ENCODE measurements around the gene FBXO10. TPM values are rescaled to one million over a fixed set of nuclear protein-coding genes. Genes with fewer than 3 reads are reported as not detected.

Gene FBXO10
- total RNA-seq, 1 experiment from 2014 or later: 5.3 TPM

DNA sequence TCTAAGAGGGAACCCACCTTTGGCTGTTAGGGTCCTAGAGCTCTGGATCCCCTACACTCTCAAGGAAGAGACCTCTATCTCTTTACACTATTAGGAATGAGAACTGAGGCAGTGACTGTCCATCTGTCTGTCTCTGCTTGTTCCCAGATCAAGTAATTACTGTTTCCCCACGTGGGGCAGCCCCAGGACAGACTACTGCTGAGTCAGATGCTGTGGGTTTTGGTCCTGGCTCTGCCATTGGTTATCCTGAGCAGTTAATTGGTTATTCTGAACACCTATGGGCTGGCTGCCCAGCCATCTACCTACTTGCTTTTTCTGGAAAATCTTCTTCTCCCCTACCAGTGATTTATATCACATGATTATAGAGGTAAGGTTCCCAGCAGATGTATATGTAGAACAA is 33.3 kb downstream of the FBXO10 start:
- POLR2A ChIA-PET: no interaction called here

More for the DNA sequence above, 33.3 kb downstream of the FBXO10 start:
- Histone ChIP-seq H3K9ac (ENCODE audit: low read length) (no peak overlapping the region), H3K9me3 (ENCODE audit: control insufficient read depth in 1 of 2, insufficient read depth in 1 of 2, low read depth in 1 of 2, low read length in 2 of 2) (no peaks in the 10 kb centered on the region), H2AFZ (ENCODE audit: low read depth, low read length, poor library complexity, severe bottlenecking) (no peak overlapping the region), H3K79me2 (ENCODE audit: insufficient read depth, low read length) (no peaks in the 10 kb centered on the region), H3K36me3 (ENCODE audit: control insufficient read depth in 1 of 2, insufficient read depth in 2 of 2, low read length in 2 of 2) (no peaks in the 10 kb centered on the region), H3K9me2 (ENCODE audit: insufficient read depth) (no peaks in the 10 kb centered on the region), H3K4me1 (ENCODE audit: control insufficient read depth in 1 of 2, insufficient read depth in 2 of 2, low read length in 2 of 2) (0 out of 4 replicates have a peak, but pooled peaks cover 0 to 5% of the 10 kb centered on the region in 2 experiments), H3K27me3 (ENCODE audit: insufficient read depth, low read length) (no peaks in the 10 kb centered on the region), H3K4me2 (ENCODE audit: low read length) (no peak overlapping the region), H3K27ac (ENCODE audit: low read depth, low read length) (no peak overlapping the region), H4K20me1 (ENCODE audit: insufficient read depth) (no peaks in the 10 kb centered on the region), H3K4me3 (replicated peaks in 1 of 2; ENCODE audit: low read depth in 1 of 2, low read length in 2 of 2) (no peak overlapping the region)
- no peak for DNase-seq (ENCODE audit: low read depth, low spot score)
- no TSS peak for BruUV-seq (replicated peaks)
- intact Hi-C loops (cut with micrococcal nuclease): no loop called here
- RAD21 ChIA-PET (ENCODE audit: low non-redundant PET in 1 of 2, low total read pairs in 2 of 2, uncharacterized antibody in 2 of 2, unreplicated experiment in 2 of 2): no interaction called here
- ATAC-seq: no peak
- CTCF ChIA-PET: no interaction called here
- TF ChIP-seq CBX3 (IDR thresholded peaks at IDR 0.05; ENCODE audit: low read depth) (no peak), SP1 (IDR thresholded peaks at IDR 0.05; ENCODE audit: low read depth) (no peak), EGR1 (IDR thresholded peaks at IDR 0.05; ENCODE audit: low read depth) (no peak), EZH2phosphoT487 (IDR thresholded peaks at IDR 0.05; ENCODE audit: borderline replicate concordance) (no peak), FOSL1 (IDR thresholded peaks at IDR 0.05; ENCODE audit: low read depth) (no peak), YY1 (IDR thresholded peaks at IDR 0.05; ENCODE audit: extremely low read depth, insufficient replicate concordance, low read depth, low read length) (no peak), ELF1 (IDR thresholded peaks at IDR 0.05; ENCODE audit: borderline replicate concordance, low read depth) (no peak), RAD21 (IDR thresholded peaks at IDR 0.05; ENCODE audit: low read depth) (no peak), SRF (IDR thresholded peaks at IDR 0.05; ENCODE audit: low read depth) (no peak), CEBPB (IDR thresholded peaks at IDR 0.05; ENCODE audit: low read depth) (no peak), JUND (IDR thresholded peaks at IDR 0.05) (no peak), POLR2A (IDR thresholded peaks at IDR 0.05; ENCODE audit: borderline replicate concordance, extremely low read depth, insufficient read depth, insufficient read length) (no peak), EZH2 (IDR thresholded peaks at IDR 0.05) (no peak), ZNF274 (IDR thresholded peaks at IDR 0.05; ENCODE audit: low read depth, low read length) (no peak)
- TF ChIP-seq, protein P1, sequence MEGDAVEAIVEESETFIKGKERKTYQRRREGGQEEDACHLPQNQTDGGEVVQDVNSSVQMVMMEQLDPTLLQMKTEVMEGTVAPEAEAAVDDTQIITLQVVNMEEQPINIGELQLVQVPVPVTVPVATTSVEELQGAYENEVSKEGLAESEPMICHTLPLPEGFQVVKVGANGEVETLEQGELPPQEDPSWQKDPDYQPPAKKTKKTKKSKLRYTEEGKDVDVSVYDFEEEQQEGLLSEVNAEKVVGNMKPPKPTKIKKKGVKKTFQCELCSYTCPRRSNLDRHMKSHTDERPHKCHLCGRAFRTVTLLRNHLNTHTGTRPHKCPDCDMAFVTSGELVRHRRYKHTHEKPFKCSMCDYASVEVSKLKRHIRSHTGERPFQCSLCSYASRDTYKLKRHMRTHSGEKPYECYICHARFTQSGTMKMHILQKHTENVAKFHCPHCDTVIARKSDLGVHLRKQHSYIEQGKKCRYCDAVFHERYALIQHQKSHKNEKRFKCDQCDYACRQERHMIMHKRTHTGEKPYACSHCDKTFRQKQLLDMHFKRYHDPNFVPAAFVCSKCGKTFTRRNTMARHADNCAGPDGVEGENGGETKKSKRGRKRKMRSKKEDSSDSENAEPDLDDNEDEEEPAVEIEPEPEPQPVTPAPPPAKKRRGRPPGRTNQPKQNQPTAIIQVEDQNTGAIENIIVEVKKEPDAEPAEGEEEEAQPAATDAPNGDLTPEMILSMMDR (IDR thresholded peaks at IDR 0.05 in 2 of 3, conservative IDR thresholded peaks at IDR 0.05 in 1 of 3; ENCODE audit: borderline replicate concordance in 1 of 3, insufficient read depth in 1 of 3, low read depth in 2 of 3, low read length in 2 of 3): no peak
- TF ChIP-seq, protein P2, sequence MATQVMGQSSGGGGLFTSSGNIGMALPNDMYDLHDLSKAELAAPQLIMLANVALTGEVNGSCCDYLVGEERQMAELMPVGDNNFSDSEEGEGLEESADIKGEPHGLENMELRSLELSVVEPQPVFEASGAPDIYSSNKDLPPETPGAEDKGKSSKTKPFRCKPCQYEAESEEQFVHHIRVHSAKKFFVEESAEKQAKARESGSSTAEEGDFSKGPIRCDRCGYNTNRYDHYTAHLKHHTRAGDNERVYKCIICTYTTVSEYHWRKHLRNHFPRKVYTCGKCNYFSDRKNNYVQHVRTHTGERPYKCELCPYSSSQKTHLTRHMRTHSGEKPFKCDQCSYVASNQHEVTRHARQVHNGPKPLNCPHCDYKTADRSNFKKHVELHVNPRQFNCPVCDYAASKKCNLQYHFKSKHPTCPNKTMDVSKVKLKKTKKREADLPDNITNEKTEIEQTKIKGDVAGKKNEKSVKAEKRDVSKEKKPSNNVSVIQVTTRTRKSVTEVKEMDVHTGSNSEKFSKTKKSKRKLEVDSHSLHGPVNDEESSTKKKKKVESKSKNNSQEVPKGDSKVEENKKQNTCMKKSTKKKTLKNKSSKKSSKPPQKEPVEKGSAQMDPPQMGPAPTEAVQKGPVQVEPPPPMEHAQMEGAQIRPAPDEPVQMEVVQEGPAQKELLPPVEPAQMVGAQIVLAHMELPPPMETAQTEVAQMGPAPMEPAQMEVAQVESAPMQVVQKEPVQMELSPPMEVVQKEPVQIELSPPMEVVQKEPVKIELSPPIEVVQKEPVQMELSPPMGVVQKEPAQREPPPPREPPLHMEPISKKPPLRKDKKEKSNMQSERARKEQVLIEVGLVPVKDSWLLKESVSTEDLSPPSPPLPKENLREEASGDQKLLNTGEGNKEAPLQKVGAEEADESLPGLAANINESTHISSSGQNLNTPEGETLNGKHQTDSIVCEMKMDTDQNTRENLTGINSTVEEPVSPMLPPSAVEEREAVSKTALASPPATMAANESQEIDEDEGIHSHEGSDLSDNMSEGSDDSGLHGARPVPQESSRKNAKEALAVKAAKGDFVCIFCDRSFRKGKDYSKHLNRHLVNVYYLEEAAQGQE (IDR thresholded peaks at IDR 0.05; ENCODE audit: low read depth): no peak
- TF ChIP-seq, protein P3, sequence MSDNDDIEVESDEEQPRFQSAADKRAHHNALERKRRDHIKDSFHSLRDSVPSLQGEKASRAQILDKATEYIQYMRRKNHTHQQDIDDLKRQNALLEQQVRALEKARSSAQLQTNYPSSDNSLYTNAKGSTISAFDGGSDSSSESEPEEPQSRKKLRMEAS (IDR thresholded peaks at IDR 0.05): no peak
- TF ChIP-seq, protein P4, sequence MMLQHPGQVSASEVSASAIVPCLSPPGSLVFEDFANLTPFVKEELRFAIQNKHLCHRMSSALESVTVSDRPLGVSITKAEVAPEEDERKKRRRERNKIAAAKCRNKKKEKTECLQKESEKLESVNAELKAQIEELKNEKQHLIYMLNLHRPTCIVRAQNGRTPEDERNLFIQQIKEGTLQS (IDR thresholded peaks at IDR 0.05): no peak
